Measurements from ENCODE around the gene ACTL7A.
A peak's percentile ranks its signal among the peaks of the same experiment; 100 is the strongest.
"Not testable (repeated sequence)": the region's sequence is repeated elsewhere in the genome, so short reads cannot be mapped to it uniquely, and the experiment has no call there.

Gene ACTL7A

GRCh38 chr9:108882052-108882888 is 20.2 kb downstream of the ACTL7A start:
- DNase-seq, result no peak

- no peak for DNase-seq
Observed at GRCh38 chr9:108883085-108883484, 21.0 kb downstream of the ACTL7A start.

GRCh38 chr9:108884701-108885100 is 22.6 kb downstream of the ACTL7A start:
- DNase-seq, result no peak

- DNase-seq, result no peak
Observed at GRCh38 chr9:108885643-108886348, 23.7 kb downstream of the ACTL7A start.

- not testable (repeated sequence) for DNase-seq
Observed at GRCh38 chr9:108886594-108887271, 24.7 kb downstream of the ACTL7A start.

GRCh38 chr9:108889649-108890067 is 27.6 kb downstream of the ACTL7A start:
- DNase-seq, result peak in 1 of 2 experiments; percentile 3

GRCh38 chr9:108894225-108894997 is 32.3 kb downstream of the ACTL7A start:
- DNase-seq, result no peak

- DNase-seq, result no peak
Observed at GRCh38 chr9:108897324-108898096, 35.4 kb downstream of the ACTL7A start.

- not testable (repeated sequence) for DNase-seq
Observed at GRCh38 chr9:108899023-108899695, 37.1 kb downstream of the ACTL7A start.

GRCh38 chr9:108900176-108900575 is 38.1 kb downstream of the ACTL7A start:
- peak; percentile 52 to 66 for DNase-seq

GRCh38 chr9:108903420-108904103 is 41.5 kb downstream of the ACTL7A start:
- DNase-seq, result no peak

GRCh38 chr9:108904161-108904560 is 42.1 kb downstream of the ACTL7A start:
- no peak for DNase-seq

- peak in 1 of 2 experiments; percentile 48 for DNase-seq
Observed at GRCh38 chr9:108905494-108905893, 43.4 kb downstream of the ACTL7A start.

GRCh38 chr9:108910402-108910801 is 48.3 kb downstream of the ACTL7A start:
- DNase-seq, result no peak

GRCh38 chr9:108910914-108911313 is 48.8 kb downstream of the ACTL7A start:
- DNase-seq, result no peak

GRCh38 chr9:108911820-108912219 is 49.8 kb downstream of the ACTL7A start:
- no peak for DNase-seq

Measured in NCI-H1930 (cell line).